Measurements from ENCODE around the gene CLTC.

DNA sequence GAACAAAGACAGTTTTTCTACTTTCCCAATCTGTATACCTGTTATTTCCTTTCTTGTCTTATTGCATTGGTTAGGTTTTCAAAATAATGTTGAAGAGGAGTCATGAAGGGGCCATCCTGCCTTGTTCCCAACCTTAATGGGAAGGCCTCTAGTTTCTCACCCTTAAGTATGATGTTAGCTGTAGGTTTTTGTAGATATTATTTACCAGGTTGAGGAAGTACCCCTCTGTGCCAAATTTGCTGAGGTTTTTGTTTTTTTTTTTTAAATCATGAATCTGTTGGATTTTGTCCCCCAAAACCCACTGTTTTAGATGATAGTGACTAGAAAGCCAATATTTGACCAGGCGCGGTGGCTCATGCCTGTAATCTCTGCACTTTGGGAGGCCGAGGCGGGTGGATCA lies 124.1 kb downstream of the CLTC start:
- TF ChIP-seq, protein P1, sequence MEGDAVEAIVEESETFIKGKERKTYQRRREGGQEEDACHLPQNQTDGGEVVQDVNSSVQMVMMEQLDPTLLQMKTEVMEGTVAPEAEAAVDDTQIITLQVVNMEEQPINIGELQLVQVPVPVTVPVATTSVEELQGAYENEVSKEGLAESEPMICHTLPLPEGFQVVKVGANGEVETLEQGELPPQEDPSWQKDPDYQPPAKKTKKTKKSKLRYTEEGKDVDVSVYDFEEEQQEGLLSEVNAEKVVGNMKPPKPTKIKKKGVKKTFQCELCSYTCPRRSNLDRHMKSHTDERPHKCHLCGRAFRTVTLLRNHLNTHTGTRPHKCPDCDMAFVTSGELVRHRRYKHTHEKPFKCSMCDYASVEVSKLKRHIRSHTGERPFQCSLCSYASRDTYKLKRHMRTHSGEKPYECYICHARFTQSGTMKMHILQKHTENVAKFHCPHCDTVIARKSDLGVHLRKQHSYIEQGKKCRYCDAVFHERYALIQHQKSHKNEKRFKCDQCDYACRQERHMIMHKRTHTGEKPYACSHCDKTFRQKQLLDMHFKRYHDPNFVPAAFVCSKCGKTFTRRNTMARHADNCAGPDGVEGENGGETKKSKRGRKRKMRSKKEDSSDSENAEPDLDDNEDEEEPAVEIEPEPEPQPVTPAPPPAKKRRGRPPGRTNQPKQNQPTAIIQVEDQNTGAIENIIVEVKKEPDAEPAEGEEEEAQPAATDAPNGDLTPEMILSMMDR (IDR thresholded peaks at IDR 0.05) = no peak
- no peak for TF ChIP-seq EZH2 (IDR thresholded peaks at IDR 0.05)
- no peak for TF ChIP-seq EZH2phosphoT487 (IDR thresholded peaks at IDR 0.05)

Measured in neural progenitor cell (in vitro differentiated cells).